GM18505 (cell line): ENCODE results near the gene MCC.

ENCODE experiments used
- ATAC-seq: cut with Tn5 transposase; IDR thresholded peaks from one replicate; pipeline ENCODE4 v1.9.1; 2021; ENCODE audit not compliant: unreplicated experiment
- POLR2A ChIP-seq: IDR thresholded peaks from 4 replicates; pipeline ENCODE4 v1.6.1; 2011; ENCODE audit warnings: borderline replicate concordance; ENCODE audit not compliant: insufficient read depth, insufficient read length; ENCODE audit errors: extremely low read depth

The MCC gene

DNA sequence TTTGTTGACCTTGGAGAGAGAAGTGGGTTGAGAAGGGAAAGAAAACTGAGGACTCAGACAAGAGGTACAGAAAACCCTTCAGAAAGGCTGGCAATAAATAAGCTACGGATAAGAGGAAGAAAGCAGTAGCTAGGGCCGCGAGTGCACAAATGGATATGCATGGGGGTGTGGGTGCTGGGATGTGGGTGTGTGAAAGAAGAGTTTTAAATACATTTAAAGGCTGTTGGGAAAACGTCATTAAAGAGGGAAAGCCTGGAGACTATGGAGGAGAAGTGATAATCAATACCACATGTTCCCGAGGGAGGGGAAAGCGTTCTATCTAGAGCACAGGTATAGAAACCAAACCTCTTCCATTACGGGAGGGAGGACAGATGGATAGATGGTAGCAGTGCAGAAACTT is 230.7 kb downstream of the MCC start:
- no peak for TF ChIP-seq POLR2A
- ATAC-seq: no peak

GRCh38 chr5:113256671-113257452 is 231.4 kb downstream of the MCC start:
- ATAC-seq: no peak
- TF ChIP-seq POLR2A: no peak

DNA sequence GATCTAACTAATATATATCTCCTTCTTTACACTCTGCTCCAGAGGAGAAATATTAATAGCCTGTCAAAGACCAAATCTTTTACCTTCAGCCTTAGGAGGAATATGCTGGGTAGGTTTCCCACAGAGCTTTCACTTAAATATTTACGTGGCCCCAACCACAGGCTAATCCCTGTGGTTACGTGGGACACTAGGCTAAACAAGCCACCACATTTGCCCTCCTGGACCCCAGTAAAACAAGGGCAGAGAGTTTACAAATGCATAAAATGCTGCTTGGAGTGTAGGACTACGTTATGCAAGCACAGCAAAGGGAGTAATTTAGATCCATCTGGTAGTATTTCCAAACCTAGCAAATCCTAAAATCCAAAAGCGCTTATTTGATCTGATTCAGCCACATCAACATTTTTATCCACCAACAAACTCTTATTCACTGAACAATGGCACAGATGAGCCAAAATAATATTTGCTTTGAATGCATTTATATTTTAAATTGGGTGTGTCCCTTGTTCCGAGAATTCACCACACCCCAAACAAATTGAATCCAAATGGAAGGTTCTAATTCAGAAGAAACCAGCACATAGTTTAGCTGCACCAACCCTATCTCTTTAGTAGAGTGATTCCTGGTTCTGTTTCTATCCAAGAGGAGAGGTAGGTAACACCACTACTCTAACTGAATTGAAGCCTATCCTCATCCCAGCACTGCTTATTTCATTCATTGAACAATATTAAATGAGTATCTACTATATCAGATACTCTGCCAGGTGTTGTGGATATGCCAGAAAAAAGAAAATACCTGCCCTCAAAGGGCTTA is 232.5 kb downstream of the MCC start:
- no peak for ATAC-seq
- TF ChIP-seq POLR2A: no peak

DNA sequence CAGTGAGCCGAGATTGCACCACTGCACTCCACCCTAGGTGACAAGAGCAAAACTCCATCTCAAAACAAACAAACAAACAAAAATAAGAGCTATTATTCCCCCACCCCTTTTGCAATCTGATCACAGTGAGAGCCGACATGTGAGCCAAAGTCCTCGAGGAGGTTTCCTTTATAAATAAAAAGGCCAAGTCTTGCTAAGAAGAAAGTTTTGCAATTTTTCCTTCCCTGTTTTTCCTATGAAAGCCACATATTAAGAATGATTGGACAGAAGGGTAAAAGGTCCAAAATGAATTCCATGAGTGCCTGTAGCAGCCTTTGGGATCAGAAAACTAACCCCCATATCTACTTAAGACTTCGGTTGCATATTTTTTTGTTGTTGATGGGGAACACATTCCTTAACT is 233.1 kb downstream of the MCC start:
- ATAC-seq: no peak

DNA sequence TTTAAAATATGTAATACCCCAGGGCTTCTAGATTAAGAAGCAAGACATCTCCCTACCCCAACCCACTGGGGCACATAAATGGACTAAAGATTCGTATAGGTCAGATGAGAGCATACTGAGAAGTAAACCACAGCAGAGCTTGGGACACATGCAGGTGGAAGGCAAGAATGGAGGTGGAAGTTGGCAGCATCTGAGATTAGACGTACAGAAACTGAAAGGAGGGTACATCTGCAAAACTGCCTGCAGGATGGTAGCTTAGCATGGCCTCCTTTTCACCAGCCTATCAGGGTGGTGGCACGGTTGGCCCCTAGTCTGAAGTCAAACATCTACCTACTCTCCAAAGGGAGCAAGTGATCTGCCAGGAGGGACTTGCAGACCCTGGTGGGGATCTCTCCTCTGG is 235.2 kb downstream of the MCC start:
- no peak for TF ChIP-seq POLR2A
- no peak for ATAC-seq

More for the DNA sequence above, 233.1 kb downstream of the MCC start:
- TF ChIP-seq POLR2A: no peak

GRCh38 chr5:113252066-113252465 is 236.2 kb downstream of the MCC start:
- no peak for ATAC-seq

DNA sequence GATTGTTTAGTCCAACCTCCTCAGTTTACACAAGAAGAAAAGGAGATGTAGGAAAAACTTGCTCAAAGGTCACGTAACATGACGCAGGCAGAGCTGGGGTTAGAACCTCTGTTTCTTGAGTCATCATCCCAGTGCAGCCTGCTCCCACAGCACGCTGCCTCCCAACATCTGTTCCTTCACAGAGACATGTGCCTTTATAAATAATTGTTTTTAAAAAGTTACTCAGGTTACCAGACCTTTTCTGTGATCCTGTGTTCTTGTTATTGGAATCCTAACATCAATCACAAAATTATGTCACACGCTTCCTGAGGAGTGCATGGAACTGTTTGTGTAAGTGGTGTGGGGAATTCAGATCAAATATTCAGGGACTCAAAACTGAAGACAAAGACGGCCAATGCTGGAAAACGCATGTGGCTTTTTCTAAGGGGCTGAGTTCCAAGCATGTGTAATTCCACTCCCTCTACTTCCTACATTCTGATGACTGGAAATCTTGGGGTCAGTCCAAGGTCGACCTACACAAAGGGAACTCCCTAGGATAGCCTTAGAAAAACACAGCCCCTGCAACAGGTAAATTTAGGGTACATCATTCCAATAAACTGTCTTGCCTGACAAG is 237.8 kb downstream of the MCC start:
- TF ChIP-seq POLR2A: no peak
- no peak for ATAC-seq

More at GRCh38 chr5:113252066-113252465, 236.2 kb downstream of the MCC start:
- no peak for TF ChIP-seq POLR2A

DNA sequence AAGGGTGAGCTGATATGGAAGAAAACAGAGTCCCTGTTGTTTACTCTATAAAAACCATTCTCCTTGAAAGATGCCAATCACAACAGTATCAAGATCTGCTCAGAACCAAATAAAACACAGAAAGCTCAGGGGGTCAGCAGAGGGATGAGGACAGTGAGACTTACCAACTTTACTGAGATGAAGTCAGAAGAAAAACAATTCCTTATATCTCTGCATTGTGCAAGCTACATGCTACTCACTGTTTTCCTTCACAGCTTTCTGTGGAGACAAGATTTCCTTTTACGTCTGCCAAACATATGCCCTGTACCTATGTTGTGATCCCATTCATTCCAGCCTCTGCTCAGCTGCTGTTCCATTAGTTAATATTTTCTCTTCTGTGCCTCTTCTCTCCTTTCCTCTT is 239.0 kb downstream of the MCC start:
- TF ChIP-seq POLR2A: no peak
- no peak for ATAC-seq

GRCh38 chr5:113246361-113246870 is 241.8 kb downstream of the MCC start:
- no peak for TF ChIP-seq POLR2A
- no peak for ATAC-seq

GRCh38 chr5:113245427-113246225 is 242.6 kb downstream of the MCC start:
- no peak for ATAC-seq
- TF ChIP-seq POLR2A: no peak

GRCh38 chr5:113244966-113245365 is 243.3 kb downstream of the MCC start:
- TF ChIP-seq POLR2A: no peak
- no peak for ATAC-seq

- ATAC-seq: no peak
Observed at GRCh38 chr5:113243349-113243664, 244.9 kb downstream of the MCC start.

More at GRCh38 chr5:113243349-113243664, 244.9 kb downstream of the MCC start:
- TF ChIP-seq POLR2A: no peak
